SJCRH30 (cell line): ENCODE measurements around the gene UBE2E3. TPM values are rescaled to one million over a fixed set of nuclear protein-coding genes. Genes with fewer than 3 reads are reported as not detected.
"Not testable (repeated sequence)": the region's sequence is repeated elsewhere in the genome, so short reads cannot be mapped to it uniquely, and the experiment has no call there.

Source experiments
- DNase-seq, 2 experiments: peaks; one replicate each; pipeline ENCODE4 v3.0.0-alpha.2; 2015 to 2020
- H3K27ac ChIP-seq: fragments of 250-450 bp; sonication (Bioruptor Pico); 2 replicates; pipeline ENCODE4 v1.5.1; 2020; ENCODE audit warnings: mild to moderate bottlenecking, moderate library complexity
- H3K27me3 ChIP-seq: fragments of 250-450 bp; sonication (Bioruptor Pico); 2 replicates; pipeline ENCODE4 v1.5.1; 2020; ENCODE audit warnings: mild to moderate bottlenecking, moderate library complexity
- H3K36me3 ChIP-seq: fragments of 250-450 bp; sonication (Bioruptor Pico); 2 replicates; pipeline ENCODE4 v1.5.1; 2020; ENCODE audit warnings: mild to moderate bottlenecking, moderate library complexity
- H3K4me1 ChIP-seq: fragments of 250-450 bp; sonication (Bioruptor Pico); 2 replicates; pipeline ENCODE4 v1.5.1; 2020; ENCODE audit warnings: mild to moderate bottlenecking, moderate library complexity
- H3K4me3 ChIP-seq: fragments of 250-450 bp; sonication (Bioruptor Pico); 2 replicates; pipeline ENCODE4 v1.5.1; 2020; ENCODE audit warnings: mild to moderate bottlenecking, moderate library complexity
- H3K9me3 ChIP-seq: fragments of 250-450 bp; sonication (Bioruptor Pico); replicated peaks from 2 replicates; pipeline ENCODE4 v1.5.1; 2020; ENCODE audit warnings: mild to moderate bottlenecking, moderate library complexity
- total RNA-seq: library from RNA; depleted of rRNA; stranded (reverse); fragments of >200 nt; shearing (Covaris generic); gene quantifications from 2 replicates; pipeline ENCODE4 v1.2.3, GENCODE V29; 2014

The UBE2E3 gene
- total RNA-seq, 1 experiment from 2014 or later: 169 TPM

- no peak for DNase-seq
- Histone ChIP-seq H3K27ac (no peak overlapping the region), H3K4me1 (no peaks in the 10 kb centered on the region), H3K36me3 (peaks cover 3% of the 10 kb centered on the region; the same call in 1 of the 2 replicates), H3K4me3 (no peak overlapping the region), H3K9me3 (no peaks in the 10 kb centered on the region; the same call in 1 of the 2 replicates), H3K27me3 (no peaks in the 10 kb centered on the region)
Observed at GRCh38 chr2:181036848-181037603, 56.6 kb downstream of the UBE2E3 start.

GRCh38 chr2:181037922-181038321 lies 57.5 kb downstream of the UBE2E3 start:
- Histone ChIP-seq H3K9me3 (no peaks in the 10 kb centered on the region; the same call in 1 of the 2 replicates), H3K27me3 (no peaks in the 10 kb centered on the region), H3K27ac (no peak overlapping the region), H3K36me3 (0 out of 2 replicates have a peak, but pooled peaks cover 3% of the 10 kb centered on the region), H3K4me3 (no peak overlapping the region), H3K4me1 (no peaks in the 10 kb centered on the region)
- DNase-seq: no peak

- Histone ChIP-seq H3K27me3 (no peaks in the 10 kb centered on the region), H3K4me1 (no peaks in the 10 kb centered on the region)
- DNase-seq: no peak
Observed at GRCh38 chr2:181038796-181039195, 58.4 kb downstream of the UBE2E3 start.

GRCh38 chr2:181040839-181041238 lies 60.4 kb downstream of the UBE2E3 start:
- H3K4me1 ChIP-seq, H3K27ac ChIP-seq, H3K9me3 ChIP-seq, DNase-seq, H3K36me3 ChIP-seq, H3K27me3 ChIP-seq, H3K4me3 ChIP-seq: not testable (repeated sequence)

More at GRCh38 chr2:181038796-181039195, 58.4 kb downstream of the UBE2E3 start:
- H3K9me3 ChIP-seq: no peaks in the 10 kb centered on the region; the same call in 1 of the 2 replicates
- no peak overlapping the region for H3K4me3 ChIP-seq
- 0 out of 2 replicates have a peak, but pooled peaks cover 3% of the 10 kb centered on the region for H3K36me3 ChIP-seq
- H3K27ac ChIP-seq: no peak overlapping the region

- DNase-seq: no peak
Observed at GRCh38 chr2:181041661-181042060, 61.3 kb downstream of the UBE2E3 start.

GRCh38 chr2:181042706-181043105 lies 62.3 kb downstream of the UBE2E3 start:
- no peak overlapping the region for H3K27ac ChIP-seq
- no peak overlapping the region for H3K4me3 ChIP-seq
- H3K36me3 ChIP-seq: 0 out of 2 replicates have a peak, but pooled peaks cover 2% of the 10 kb centered on the region
- no peak for DNase-seq
- H3K27me3 ChIP-seq: no peaks in the 10 kb centered on the region
- no peaks in the 10 kb centered on the region for H3K9me3 ChIP-seq
- H3K4me1 ChIP-seq: no peaks in the 10 kb centered on the region

More at GRCh38 chr2:181041661-181042060, 61.3 kb downstream of the UBE2E3 start:
- Histone ChIP-seq H3K27ac (no peak overlapping the region), H3K27me3 (no peaks in the 10 kb centered on the region), H3K36me3 (0 out of 2 replicates have a peak, but pooled peaks cover 2% of the 10 kb centered on the region), H3K4me3 (no peak overlapping the region), H3K9me3 (no peaks in the 10 kb centered on the region), H3K4me1 (no peaks in the 10 kb centered on the region)

GRCh38 chr2:181046833-181047232 lies 66.4 kb downstream of the UBE2E3 start:
- no peak for DNase-seq
- Histone ChIP-seq H3K36me3 (peaks cover 2% of the 10 kb centered on the region; the same call in 1 of the 2 replicates), H3K9me3 (peaks cover 3% of the 10 kb centered on the region; the same call in 1 of the 2 replicates), H3K27ac (no peak overlapping the region), H3K4me3 (no peak overlapping the region), H3K4me1 (no peaks in the 10 kb centered on the region), H3K27me3 (no peaks in the 10 kb centered on the region)

- no peaks in the 10 kb centered on the region for H3K4me1 ChIP-seq
- no peak overlapping the region for H3K27ac ChIP-seq
- H3K9me3 ChIP-seq: peaks cover 3% of the 10 kb centered on the region; the same call in 1 of the 2 replicates
- no peaks in the 10 kb centered on the region for H3K27me3 ChIP-seq
- H3K36me3 ChIP-seq: peaks cover 2% of the 10 kb centered on the region; the same call in 1 of the 2 replicates
- no peak overlapping the region for H3K4me3 ChIP-seq
- no peak for DNase-seq
Observed at GRCh38 chr2:181047829-181048228, 67.4 kb downstream of the UBE2E3 start.

- H3K4me1 ChIP-seq: no peaks in the 10 kb centered on the region
- no peak for DNase-seq
Observed at GRCh38 chr2:181051861-181052522, 71.6 kb downstream of the UBE2E3 start.

GRCh38 chr2:181052523-181052891 lies 72.1 kb downstream of the UBE2E3 start:
- Histone ChIP-seq H3K27me3 (no peaks in the 10 kb centered on the region), H3K27ac (no peak overlapping the region), H3K4me3 (no peak overlapping the region), H3K9me3 (peaks cover 3% of the 10 kb centered on the region; the same call in 1 of the 2 replicates), H3K36me3 (no peaks in the 10 kb centered on the region; the same call in 1 of the 2 replicates), H3K4me1 (no peaks in the 10 kb centered on the region)
- no peak for DNase-seq

More at GRCh38 chr2:181051861-181052522, 71.6 kb downstream of the UBE2E3 start:
- no peaks in the 10 kb centered on the region for H3K27me3 ChIP-seq
- H3K9me3 ChIP-seq: peaks cover 3% of the 10 kb centered on the region; the same call in 1 of the 2 replicates
- H3K27ac ChIP-seq: no peak overlapping the region
- no peaks in the 10 kb centered on the region; the same call in 1 of the 2 replicates for H3K36me3 ChIP-seq
- H3K4me3 ChIP-seq: no peak overlapping the region

GRCh38 chr2:181054256-181054655 lies 73.9 kb downstream of the UBE2E3 start:
- Histone ChIP-seq H3K4me3 (no peak overlapping the region), H3K27ac (no peak overlapping the region), H3K36me3 (no peaks in the 10 kb centered on the region; the same call in none of the 2 replicates), H3K4me1 (no peaks in the 10 kb centered on the region), H3K27me3 (no peaks in the 10 kb centered on the region), H3K9me3 (peaks cover 3% of the 10 kb centered on the region; the same call in 1 of the 2 replicates)
- DNase-seq: no peak

- no peaks in the 10 kb centered on the region for H3K27me3 ChIP-seq
- peaks cover 3% of the 10 kb centered on the region; the same call in 1 of the 2 replicates for H3K9me3 ChIP-seq
- no peak overlapping the region for H3K4me3 ChIP-seq
- no peaks in the 10 kb centered on the region; the same call in none of the 2 replicates for H3K36me3 ChIP-seq
- DNase-seq: no peak
- H3K4me1 ChIP-seq: no peaks in the 10 kb centered on the region
- no peak overlapping the region for H3K27ac ChIP-seq
Observed at GRCh38 chr2:181054843-181055242, 74.4 kb downstream of the UBE2E3 start.

GRCh38 chr2:181058378-181059269 lies 78.2 kb downstream of the UBE2E3 start:
- Histone ChIP-seq H3K4me1 (no peaks in the 10 kb centered on the region), H3K4me3 (no peak overlapping the region), H3K27ac (no peak overlapping the region), H3K9me3 (no peaks in the 10 kb centered on the region), H3K36me3 (peaks cover 16% of the 10 kb centered on the region; the same call in 1 of the 2 replicates), H3K27me3 (no peaks in the 10 kb centered on the region)
- peak; percentile 25 to 68 for DNase-seq

- Histone ChIP-seq H3K4me1 (no peaks in the 10 kb centered on the region), H3K27ac (no peak overlapping the region), H3K4me3 (no peak overlapping the region), H3K36me3 (peaks cover 17% of the 10 kb centered on the region; the same call in 1 of the 2 replicates), H3K27me3 (no peaks in the 10 kb centered on the region), H3K9me3 (0 out of 2 replicates have a peak, but pooled peaks cover 6% of the 10 kb centered on the region)
- DNase-seq: peak in 1 of 2 experiments; percentile 53
Observed at GRCh38 chr2:181063696-181064095, 83.3 kb downstream of the UBE2E3 start.
